Chondrocyte (in vitro differentiated cells): ENCODE data around the gene SBF2. TPM values are rescaled to one million over a fixed set of nuclear protein-coding genes. Genes with fewer than 3 reads are reported as not detected.

Experiments
- DNase-seq: peaks from one replicate; pipeline ENCODE4 v3.0.0; 2021; ENCODE audit warnings: mixed read lengths, low spot score
- H3K27ac Mint-ChIP-seq: one replicate; pipeline ENCODE4 v1.8.0; 2021; ENCODE audit warnings: mild to moderate bottlenecking, moderate library complexity, mixed read lengths; ENCODE audit not compliant: unreplicated experiment
- H3K27me3 Mint-ChIP-seq: 2 replicates; pipeline ENCODE4 v1.8.0; 2021; ENCODE audit warnings: low read depth, mixed read lengths
- H3K36me3 Mint-ChIP-seq: 2 replicates; pipeline ENCODE4 v1.8.0; 2021; ENCODE audit warnings: low read depth, mixed read lengths
- H3K4me1 Mint-ChIP-seq: 2 replicates; pipeline ENCODE4 v1.8.0; 2021; ENCODE audit warnings: low read depth, mild to moderate bottlenecking, mixed read lengths
- H3K4me3 Mint-ChIP-seq: one replicate; pipeline ENCODE4 v1.8.0; 2021; ENCODE audit warnings: mild to moderate bottlenecking, moderate library complexity, mixed read lengths; ENCODE audit not compliant: unreplicated experiment
- H3K9me3 Mint-ChIP-seq: 2 replicates; pipeline ENCODE4 v1.8.0; 2021; ENCODE audit warnings: low read depth, mixed read lengths
- total RNA-seq: library from RNA; stranded (reverse); gene quantifications from 3 replicates; pipeline ENCODE4 v1.2.1, GENCODE V29; 2021
- TF ChIP-seq, protein P1 (sequence below): fragments of 200-600 bp; sonication (generic); IDR thresholded peaks from 2 replicates; pipeline ENCODE4 v1.5.0; 2021; ENCODE audit warnings: antibody characterized with exemption, mild to moderate bottlenecking, moderate library complexity

SBF2 gene
- total RNA-seq, 1 donor from 2014 or later = 44.5 TPM

DNA sequence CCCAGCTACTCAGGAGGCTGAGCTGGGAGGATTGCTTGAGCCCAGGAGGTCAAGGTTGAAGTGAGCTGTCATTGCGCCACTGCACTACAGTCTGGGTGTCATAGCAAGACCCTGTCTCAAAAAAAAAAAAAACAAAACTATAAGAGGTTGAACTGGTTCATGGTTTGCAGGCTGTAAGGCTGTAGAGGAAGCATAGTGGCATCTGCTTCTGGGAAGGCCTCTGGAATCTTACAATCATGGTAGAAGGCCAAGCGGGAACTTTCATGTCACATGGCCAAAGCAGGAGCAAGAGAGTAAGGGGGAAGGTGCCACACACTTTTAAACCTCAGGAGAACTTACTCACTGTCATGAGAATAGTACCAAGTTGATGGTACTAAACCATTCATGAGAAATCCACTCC, 520.5 kb downstream of the SBF2 start:
- Mint-ChIP-seq H3K4me1 (peaks cover 37% of the 10 kb centered on the region), H3K27me3 (no peaks in the 10 kb centered on the region), H3K27ac (no peak overlapping the region), H3K36me3 (no peaks in the 10 kb centered on the region), H3K9me3 (no peaks in the 10 kb centered on the region), H3K4me3 (no peak overlapping the region)
- no peak for DNase-seq
- TF ChIP-seq, protein P1, sequence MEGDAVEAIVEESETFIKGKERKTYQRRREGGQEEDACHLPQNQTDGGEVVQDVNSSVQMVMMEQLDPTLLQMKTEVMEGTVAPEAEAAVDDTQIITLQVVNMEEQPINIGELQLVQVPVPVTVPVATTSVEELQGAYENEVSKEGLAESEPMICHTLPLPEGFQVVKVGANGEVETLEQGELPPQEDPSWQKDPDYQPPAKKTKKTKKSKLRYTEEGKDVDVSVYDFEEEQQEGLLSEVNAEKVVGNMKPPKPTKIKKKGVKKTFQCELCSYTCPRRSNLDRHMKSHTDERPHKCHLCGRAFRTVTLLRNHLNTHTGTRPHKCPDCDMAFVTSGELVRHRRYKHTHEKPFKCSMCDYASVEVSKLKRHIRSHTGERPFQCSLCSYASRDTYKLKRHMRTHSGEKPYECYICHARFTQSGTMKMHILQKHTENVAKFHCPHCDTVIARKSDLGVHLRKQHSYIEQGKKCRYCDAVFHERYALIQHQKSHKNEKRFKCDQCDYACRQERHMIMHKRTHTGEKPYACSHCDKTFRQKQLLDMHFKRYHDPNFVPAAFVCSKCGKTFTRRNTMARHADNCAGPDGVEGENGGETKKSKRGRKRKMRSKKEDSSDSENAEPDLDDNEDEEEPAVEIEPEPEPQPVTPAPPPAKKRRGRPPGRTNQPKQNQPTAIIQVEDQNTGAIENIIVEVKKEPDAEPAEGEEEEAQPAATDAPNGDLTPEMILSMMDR = no peak

DNA sequence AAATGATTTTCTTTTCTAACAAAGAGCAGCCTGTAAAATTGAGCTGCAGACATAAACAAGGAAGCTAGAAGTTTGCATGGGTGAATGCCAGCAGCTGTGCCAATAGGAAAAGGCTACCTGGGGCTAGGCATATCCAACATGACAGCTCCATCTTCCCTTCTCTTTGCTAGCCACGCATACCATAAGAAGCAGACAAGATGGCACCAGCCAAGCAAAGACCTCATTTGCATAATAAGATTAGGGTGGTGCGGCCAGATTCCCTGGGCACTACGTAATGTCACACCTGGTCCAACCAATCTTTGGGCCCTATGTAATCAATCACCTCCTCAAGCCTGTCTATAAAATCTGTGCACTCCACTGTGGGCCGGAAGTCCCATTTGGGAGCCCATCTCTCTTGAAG, 521.8 kb downstream of the SBF2 start:
- peaks cover 35% of the 10 kb centered on the region for H3K4me1 Mint-ChIP-seq
- no peaks in the 10 kb centered on the region for H3K27me3 Mint-ChIP-seq
- TF ChIP-seq, protein P1 = no peak
- no peaks in the 10 kb centered on the region for H3K36me3 Mint-ChIP-seq
- no peak overlapping the region for H3K4me3 Mint-ChIP-seq
- H3K9me3 Mint-ChIP-seq = no peaks in the 10 kb centered on the region
- no peak for DNase-seq
- no peak overlapping the region for H3K27ac Mint-ChIP-seq

DNA sequence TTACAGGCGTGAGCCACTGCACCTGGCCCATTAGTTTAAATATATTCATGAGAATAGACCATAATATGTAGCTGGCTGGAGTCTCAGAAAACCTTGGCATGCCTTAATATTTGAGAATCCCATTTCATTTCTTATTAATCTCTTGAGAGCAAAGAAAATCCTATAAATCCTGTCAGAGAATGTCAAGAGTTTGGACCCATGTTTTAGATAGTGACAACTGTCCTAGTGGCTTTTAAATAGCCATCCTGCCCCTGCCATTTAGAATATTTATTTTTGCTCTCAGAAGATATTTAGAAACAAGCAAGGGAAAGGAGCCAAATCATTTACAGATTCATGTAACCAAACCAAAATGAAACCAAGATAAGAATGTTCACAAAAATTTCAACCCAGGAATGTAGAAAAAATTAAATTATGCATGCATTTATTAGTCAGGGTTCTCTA, 522.9 kb downstream of the SBF2 start:
- no peaks in the 10 kb centered on the region for H3K27me3 Mint-ChIP-seq
- H3K9me3 Mint-ChIP-seq = no peaks in the 10 kb centered on the region
- DNase-seq = no peak
- peaks cover 37% of the 10 kb centered on the region for H3K4me1 Mint-ChIP-seq
- H3K36me3 Mint-ChIP-seq = no peaks in the 10 kb centered on the region
- H3K4me3 Mint-ChIP-seq = no peak overlapping the region
- TF ChIP-seq, protein P1 = no peak
- no peak overlapping the region for H3K27ac Mint-ChIP-seq

DNA sequence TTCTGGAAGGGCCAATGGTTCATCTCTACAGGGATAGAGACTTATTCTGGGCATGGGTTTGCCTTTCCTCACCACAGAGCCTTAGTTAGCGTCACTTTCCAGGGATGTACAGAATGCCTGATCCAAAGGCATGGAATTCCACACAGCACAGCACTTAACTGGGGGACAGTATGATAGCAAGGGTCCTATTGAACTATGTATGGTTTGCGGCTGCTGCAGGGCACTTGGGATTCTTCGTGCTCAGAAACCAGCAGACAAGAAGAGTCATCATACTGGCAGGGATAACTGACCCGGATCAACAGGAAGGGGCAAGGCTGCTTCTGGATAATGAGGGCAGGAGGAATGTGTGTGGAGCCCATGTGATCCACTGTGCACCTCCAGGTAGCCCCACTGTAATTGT, 524.4 kb downstream of the SBF2 start:
- Mint-ChIP-seq H3K4me1 (peaks cover 39% of the 10 kb centered on the region), H3K9me3 (no peaks in the 10 kb centered on the region), H3K4me3 (no peak overlapping the region), H3K27ac (no peak overlapping the region), H3K27me3 (no peaks in the 10 kb centered on the region), H3K36me3 (no peaks in the 10 kb centered on the region)
- TF ChIP-seq, protein P1 = no peak
- DNase-seq = no peak

DNA sequence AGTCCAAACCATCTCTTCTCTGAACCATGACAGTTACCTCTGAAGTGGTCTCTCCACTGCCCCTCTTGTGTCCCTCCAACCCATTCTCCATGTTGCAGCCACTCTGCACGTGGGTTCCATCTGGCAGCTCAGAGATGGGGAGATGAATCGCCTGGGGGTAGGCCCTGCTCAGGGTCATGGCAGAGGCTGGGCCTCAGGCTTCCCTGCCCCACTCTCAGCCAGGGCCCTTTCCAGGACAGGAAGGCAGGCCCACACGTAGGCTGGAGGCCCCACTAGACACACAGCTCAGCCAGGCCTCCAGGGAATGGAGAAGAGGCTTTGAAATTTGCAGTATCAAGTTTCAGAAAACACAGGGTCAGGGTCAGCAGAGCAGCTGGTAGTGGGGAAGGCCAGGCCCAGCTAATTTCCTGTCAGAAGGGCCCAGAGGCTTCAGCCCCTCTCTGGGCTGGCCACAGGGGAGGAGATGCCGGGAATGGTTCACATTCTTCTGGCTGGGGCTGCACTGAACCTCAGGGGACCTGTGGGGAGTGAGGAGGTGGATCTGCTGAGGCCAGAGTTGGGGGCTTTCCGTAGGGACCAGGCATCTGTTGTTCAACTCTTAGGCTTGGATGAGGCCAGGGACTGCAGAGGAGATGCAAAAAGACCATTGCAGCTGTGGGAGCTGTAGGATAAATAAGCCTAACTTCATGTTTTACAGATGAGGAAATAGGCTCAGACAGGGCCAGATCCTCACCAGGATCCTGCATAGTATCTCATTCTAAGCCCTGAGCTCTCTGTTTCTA, 528.5 kb downstream of the SBF2 start:
- peaks cover 3% of the 10 kb centered on the region for H3K36me3 Mint-ChIP-seq
- H3K9me3 Mint-ChIP-seq = no peaks in the 10 kb centered on the region
- H3K27me3 Mint-ChIP-seq = no peaks in the 10 kb centered on the region
- H3K4me3 Mint-ChIP-seq = peak overlapping the region; percentile 20
- H3K27ac Mint-ChIP-seq = peak overlapping the region; percentile 92
- TF ChIP-seq, protein P1 = no peak
- DNase-seq = no peak
- peaks cover 56% of the 10 kb centered on the region for H3K4me1 Mint-ChIP-seq
